Trophoblast cell (in vitro differentiated cells and primary cell): ENCODE measurements around the gene LPAR1.

Experiments
- DNase-seq, 2 donors: peaks; one replicate each; pipeline ENCODE4 v3.0.0-alpha.2; 2016
- H2AFZ ChIP-seq: 2 replicates; pipeline ENCODE4 v1.6.1; 2013; ENCODE audit warnings: low read length, moderate library complexity, mild to moderate bottlenecking; ENCODE audit not compliant: insufficient read depth, poor library complexity
- H2AK5ac ChIP-seq: 2 replicates; pipeline ENCODE4 v1.6.1; 2013; ENCODE audit warnings: mild to moderate bottlenecking, low read length
- H2BK120ac ChIP-seq: 2 replicates; pipeline ENCODE4 v1.6.1; 2013; ENCODE audit warnings: low read length, mild to moderate bottlenecking, moderate library complexity; ENCODE audit not compliant: insufficient read depth, poor library complexity
- H2BK12ac ChIP-seq: 2 replicates; pipeline ENCODE4 v1.6.1; 2013; ENCODE audit warnings: mild to moderate bottlenecking, low read length, moderate library complexity
- H2BK5ac ChIP-seq: 2 replicates; pipeline ENCODE4 v1.6.1; 2013; ENCODE audit warnings: low read length, low read depth, moderate library complexity, mild to moderate bottlenecking; ENCODE audit not compliant: poor library complexity
- H3K14ac ChIP-seq: 2 replicates; pipeline ENCODE4 v1.6.1; 2013; ENCODE audit warnings: mild to moderate bottlenecking, low read length
- H3K18ac ChIP-seq: 2 replicates; pipeline ENCODE4 v1.6.1; 2013; ENCODE audit warnings: mild to moderate bottlenecking, low read length
- H3K23ac ChIP-seq: 2 replicates; pipeline ENCODE4 v1.6.1; 2013; ENCODE audit warnings: low read length
- H3K27ac ChIP-seq: 2 replicates; pipeline ENCODE4 v1.5.1; 2013; ENCODE audit warnings: low read depth, mild to moderate bottlenecking, inconsistent platforms, low read length, moderate library complexity
- H3K27me3 ChIP-seq: 2 replicates; pipeline ENCODE4 v1.6.1; 2013; ENCODE audit warnings: inconsistent platforms, mild to moderate bottlenecking, low read length, moderate library complexity; ENCODE audit not compliant: insufficient read depth
- H3K36me3 ChIP-seq, 2 experiments: 1 replicate in 1 of 2; 2 replicates in 1 of 2; pipeline ENCODE4 v1.6.1; 2013; ENCODE audit warnings: low read length in 2 of 2, mild to moderate bottlenecking in 2 of 2, moderate library complexity in 1 of 2; ENCODE audit not compliant: insufficient read depth in 2 of 2, control insufficient read depth in 1 of 2
- H3K4ac ChIP-seq: 2 replicates; pipeline ENCODE4 v1.6.1; 2013; ENCODE audit warnings: low read depth, mild to moderate bottlenecking, low read length, moderate library complexity
- H3K4me1 ChIP-seq, 2 experiments: 1 replicate in 1 of 2; 2 replicates in 1 of 2; pipeline ENCODE4 v1.6.1; 2013; ENCODE audit warnings: low read length in 2 of 2, mild to moderate bottlenecking in 2 of 2, moderate library complexity in 1 of 2; ENCODE audit not compliant: insufficient read depth in 2 of 2, control insufficient read depth in 1 of 2
- H3K4me2 ChIP-seq: 2 replicates; pipeline ENCODE4 v1.6.1; 2013; ENCODE audit warnings: inconsistent platforms, mild to moderate bottlenecking, low read length, moderate library complexity
- H3K4me3 ChIP-seq: 2 replicates; pipeline ENCODE4 v1.5.1; 2013; ENCODE audit warnings: mild to moderate bottlenecking, low read depth, low read length, inconsistent platforms
- H3K79me1 ChIP-seq: one replicate; pipeline ENCODE4 v1.6.1; 2013; ENCODE audit warnings: low read length
- H3K79me2 ChIP-seq: 2 replicates; pipeline ENCODE4 v1.6.1; 2013; ENCODE audit warnings: low read length, mild to moderate bottlenecking; ENCODE audit not compliant: control insufficient read depth, insufficient read depth, poor library complexity
- H3K9ac ChIP-seq: 2 replicates; pipeline ENCODE4 v1.6.1; 2013; ENCODE audit warnings: mild to moderate bottlenecking, low read length
- H3K9me3 ChIP-seq: 2 replicates; pipeline ENCODE4 v1.6.1; 2013; ENCODE audit warnings: low read depth, mild to moderate bottlenecking, control low read depth, inconsistent platforms, low read length; ENCODE audit not compliant: insufficient read depth
- H4K12ac ChIP-seq: 2 replicates; pipeline ENCODE4 v1.6.1; 2013; ENCODE audit warnings: low read depth, mild to moderate bottlenecking, low read length, moderate library complexity
- H4K8ac ChIP-seq: 2 replicates; pipeline ENCODE4 v1.6.1; 2013; ENCODE audit warnings: low read depth, mild to moderate bottlenecking, low read length, moderate library complexity
- H4K91ac ChIP-seq: one replicate; pipeline ENCODE4 v1.6.1; 2013; ENCODE audit warnings: low read depth, mild to moderate bottlenecking, low read length, moderate library complexity
- WGBS: extraction: QIAGEN DNeasy Blood & Tissue Kit; methylation state at CpG from one replicate; pipeline ENCODE4 v1.1.7; 2013; ENCODE audit warnings: missing lambda C conversion rate; ENCODE audit not compliant: insufficient read length, insufficient coverage; ENCODE audit errors: extremely low coverage; 5-methylcytosine and 5-hydroxymethylcytosine counted together

The LPAR1 gene

DNA sequence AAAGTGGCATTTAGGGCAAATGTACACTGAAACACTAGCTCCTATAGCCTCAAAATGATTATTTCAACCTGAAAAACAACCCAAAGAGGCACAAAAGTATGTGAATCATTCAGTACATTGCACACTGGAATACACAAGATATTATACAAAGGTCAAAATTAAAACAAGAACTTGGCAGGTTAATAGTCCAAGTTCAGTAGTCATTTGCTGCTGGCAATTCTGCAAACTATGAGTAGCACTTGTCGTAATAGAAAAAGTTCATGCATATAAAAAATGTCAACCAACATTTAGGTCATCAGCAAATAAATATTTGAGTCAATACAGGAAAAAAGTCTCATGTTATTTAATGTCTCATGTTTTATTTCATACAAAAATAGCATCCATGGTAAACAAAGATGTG is 98.7 kb downstream of the LPAR1 start:
- Histone ChIP-seq H4K12ac (no peak overlapping the region), H3K4me2 (no peak overlapping the region), H3K79me2 (no peaks in the 10 kb centered on the region), H3K18ac (no peak overlapping the region), H3K27me3 (no peaks in the 10 kb centered on the region), H3K9ac (no peak overlapping the region), H3K4me1 (no peaks in the 10 kb centered on the region), H2AK5ac (no peak overlapping the region), H4K8ac (no peak overlapping the region), H3K36me3 (peaks cover 2 to 3% of the 10 kb centered on the region in 2 experiments), H3K4me3 (no peak overlapping the region), H3K9me3 (no peaks in the 10 kb centered on the region), H2AFZ (no peak overlapping the region), H3K14ac (no peak overlapping the region), H3K4ac (no peak overlapping the region), H2BK12ac (no peak overlapping the region), H2BK120ac (no peak overlapping the region), H2BK5ac (no peak overlapping the region), H3K27ac (no peak overlapping the region), H3K23ac (no peak overlapping the region), H4K91ac (no peak overlapping the region), H3K79me1 (peaks cover 3% of the 10 kb centered on the region)
- no CpG with 5 or more reads among the region's 1 CpG for WGBS
- no peak for DNase-seq

DNA sequence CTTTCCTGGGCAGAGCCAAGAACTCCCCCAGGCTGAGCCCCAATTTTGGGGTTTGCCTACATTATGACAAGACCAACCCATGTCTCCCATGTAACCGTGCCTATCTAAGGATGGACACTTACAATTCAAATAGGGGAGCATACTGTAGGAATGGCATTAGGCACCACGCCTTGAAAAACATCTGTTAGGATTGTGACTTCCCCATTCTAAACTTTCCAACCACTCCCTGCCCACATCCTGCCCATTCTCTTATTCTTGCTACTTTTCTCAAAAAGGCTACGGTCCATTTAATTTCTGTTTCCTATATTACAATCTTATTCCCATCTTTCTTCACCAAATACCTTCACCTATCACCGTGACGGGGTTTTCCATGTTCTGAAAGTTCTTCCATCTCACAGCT is 99.2 kb downstream of the LPAR1 start:
- no peak overlapping the region for H3K4me2 ChIP-seq
- no peak overlapping the region for H3K9ac ChIP-seq
- no peak overlapping the region for H2AFZ ChIP-seq
- no peak overlapping the region for H2BK120ac ChIP-seq
- no peak overlapping the region for H3K4ac ChIP-seq
- H3K4me3 ChIP-seq, result no peak overlapping the region
- H2BK5ac ChIP-seq, result no peak overlapping the region
- WGBS, result 100% methylated on average over 3 of the region's 5 CpGs
- no peak overlapping the region for H4K8ac ChIP-seq
- no peak overlapping the region for H3K23ac ChIP-seq
- no peak overlapping the region for H3K18ac ChIP-seq
- no peak overlapping the region for H3K27ac ChIP-seq
- H4K12ac ChIP-seq, result no peak overlapping the region
- peaks cover 3% of the 10 kb centered on the region for H3K79me1 ChIP-seq
- H3K4me1 ChIP-seq, result no peaks in the 10 kb centered on the region
- H3K27me3 ChIP-seq, result no peaks in the 10 kb centered on the region
- peaks cover 2 to 3% of the 10 kb centered on the region in 2 experiments for H3K36me3 ChIP-seq
- H4K91ac ChIP-seq, result no peak overlapping the region
- no peak overlapping the region for H2BK12ac ChIP-seq
- H3K79me2 ChIP-seq, result no peaks in the 10 kb centered on the region
- H3K14ac ChIP-seq, result no peak overlapping the region
- H3K9me3 ChIP-seq, result no peaks in the 10 kb centered on the region
- no peak overlapping the region for H2AK5ac ChIP-seq
- no peak for DNase-seq

DNA sequence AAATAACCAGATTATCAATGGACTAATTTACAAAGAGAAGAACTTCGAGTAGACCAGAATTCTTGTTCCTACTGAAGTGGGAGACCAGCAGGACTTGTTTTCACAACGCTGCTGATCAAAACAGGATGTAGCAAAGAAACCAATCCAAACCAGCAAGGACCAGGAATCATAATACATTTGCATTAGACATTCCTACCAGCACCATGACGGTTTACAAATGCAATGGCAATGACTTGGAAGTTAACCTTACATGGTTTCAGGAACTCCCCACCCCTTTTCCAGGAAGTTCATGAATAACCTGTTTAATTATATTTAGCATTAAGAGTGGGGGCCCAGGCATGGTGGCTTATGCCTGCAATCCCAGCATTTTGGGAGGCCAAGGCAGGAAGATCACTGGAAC is 100.0 kb downstream of the LPAR1 start:
- Histone ChIP-seq H3K4me2 (no peak overlapping the region), H2BK12ac (no peak overlapping the region), H3K4me3 (no peak overlapping the region), H2AFZ (no peak overlapping the region), H3K79me2 (no peaks in the 10 kb centered on the region), H3K79me1 (peaks cover 3% of the 10 kb centered on the region), H4K12ac (no peak overlapping the region), H3K9me3 (no peaks in the 10 kb centered on the region), H2BK5ac (no peak overlapping the region), H4K91ac (no peak overlapping the region), H3K23ac (no peak overlapping the region), H4K8ac (no peak overlapping the region), H3K18ac (no peak overlapping the region), H2AK5ac (no peak overlapping the region), H3K4ac (no peak overlapping the region), H3K9ac (no peak overlapping the region), H3K14ac (no peak overlapping the region), H2BK120ac (no peak overlapping the region), H3K4me1 (no peaks in the 10 kb centered on the region), H3K27ac (no peak overlapping the region), H3K27me3 (no peaks in the 10 kb centered on the region), H3K36me3 (peaks cover 2 to 3% of the 10 kb centered on the region in 2 experiments)
- no CpG with 5 or more reads among the region's 3 CpGs for WGBS
- no peak for DNase-seq

DNA sequence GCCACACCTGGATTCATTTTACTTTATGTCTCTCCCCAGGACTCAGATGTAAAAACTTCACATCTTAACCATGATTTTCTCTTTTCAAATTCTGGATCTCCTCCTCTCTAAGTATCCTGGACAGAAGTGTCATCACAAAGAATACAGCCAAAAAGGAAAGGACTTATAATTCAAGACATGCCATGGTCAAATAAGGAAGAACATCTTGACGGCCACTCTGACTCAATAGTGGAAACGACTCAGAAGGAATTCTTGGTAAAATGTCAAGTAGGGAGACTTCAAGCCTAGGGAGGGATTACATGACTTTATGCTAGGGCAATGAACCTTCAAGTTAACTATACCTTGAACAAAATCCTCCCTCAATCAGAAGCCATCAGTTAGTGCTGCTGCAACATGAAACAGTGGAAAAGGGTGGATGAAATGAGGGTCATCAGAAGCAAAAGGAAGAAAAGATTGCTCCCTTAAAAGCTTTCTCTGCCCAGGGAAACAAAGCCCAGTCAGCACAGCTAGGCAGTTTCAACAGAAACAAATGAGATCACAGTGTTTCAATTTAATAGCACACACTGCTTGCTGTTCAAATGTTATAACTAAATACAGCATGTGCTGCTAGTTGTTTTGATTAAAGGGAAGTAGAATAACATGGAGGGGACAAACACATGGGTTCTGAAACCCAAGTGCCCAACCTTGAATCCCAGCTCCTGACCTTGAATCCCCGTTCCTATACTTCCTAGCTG is 101.4 kb downstream of the LPAR1 start:
- Histone ChIP-seq H2AFZ (no peak overlapping the region), H4K12ac (no peak overlapping the region), H3K18ac (no peak overlapping the region), H3K4me2 (no peak overlapping the region), H4K91ac (no peak overlapping the region), H3K36me3 (peaks cover 2 to 3% of the 10 kb centered on the region in 2 experiments), H3K4ac (no peak overlapping the region), H2BK5ac (no peak overlapping the region), H2BK120ac (no peak overlapping the region), H3K27ac (no peak overlapping the region), H3K4me1 (no peaks in the 10 kb centered on the region), H3K9ac (no peak overlapping the region), H3K4me3 (no peak overlapping the region), H3K23ac (no peak overlapping the region), H4K8ac (no peak overlapping the region), H3K27me3 (no peaks in the 10 kb centered on the region), H3K14ac (no peak overlapping the region), H2AK5ac (no peak overlapping the region), H3K79me1 (peaks cover 3% of the 10 kb centered on the region), H3K79me2 (no peaks in the 10 kb centered on the region), H3K9me3 (no peaks in the 10 kb centered on the region), H2BK12ac (no peak overlapping the region)
- no CpG with 5 or more reads among the region's 3 CpGs for WGBS
- DNase-seq, result no peak
